ENCODE measurements around the gene HRH3. TPM values are rescaled to one million over a fixed set of nuclear protein-coding genes. Genes with fewer than 3 reads are reported as not detected.

The HRH3 gene
- total RNA-seq, 1 experiment from 2014 or later = not detected

DNA sequence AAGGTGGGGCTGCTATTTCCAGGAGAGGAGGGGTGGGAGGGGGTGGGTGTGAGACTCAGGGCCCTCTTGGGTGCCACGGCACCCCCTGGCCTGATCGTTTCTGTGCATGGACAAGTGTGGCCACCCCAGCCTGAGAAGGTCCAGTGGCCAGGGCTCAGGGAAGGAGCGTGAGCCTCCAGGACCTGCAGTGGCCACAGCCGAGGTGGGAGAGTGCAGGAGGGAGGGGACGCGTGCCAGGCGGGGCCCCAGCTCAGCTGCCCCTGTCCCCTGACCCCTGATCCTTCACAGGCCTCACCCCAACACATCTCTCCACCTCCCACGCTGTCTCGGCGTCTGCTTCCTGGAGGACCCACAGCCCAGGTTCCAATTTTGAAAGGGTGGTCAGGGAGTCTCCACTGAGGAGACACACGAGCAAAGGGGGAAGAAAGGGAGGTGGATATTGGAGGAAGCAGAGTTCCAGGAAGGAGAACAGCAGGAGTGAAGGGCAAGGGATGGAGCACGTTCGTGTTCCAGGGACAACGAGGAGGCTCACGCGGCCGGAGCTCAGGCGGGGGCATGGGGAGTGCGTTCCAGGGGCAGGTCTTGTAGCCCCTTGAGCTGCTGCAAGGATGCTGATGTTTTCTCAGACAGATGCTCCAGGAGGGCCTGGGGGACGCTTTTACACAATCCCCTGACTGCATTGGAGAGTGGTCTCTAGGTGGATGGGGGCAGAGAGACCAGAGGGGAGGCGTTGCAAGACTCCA, 4.2 kb upstream of the HRH3 start:
- in situ Hi-C loops (cut with HindIII; ENCODE audit: low pct_unique_long_range_greater_than_20kb, low sequenced_read_pairs) = no loop called here
- DNase-seq (ENCODE audit: low read depth, low spot score) = no peak

DNA sequence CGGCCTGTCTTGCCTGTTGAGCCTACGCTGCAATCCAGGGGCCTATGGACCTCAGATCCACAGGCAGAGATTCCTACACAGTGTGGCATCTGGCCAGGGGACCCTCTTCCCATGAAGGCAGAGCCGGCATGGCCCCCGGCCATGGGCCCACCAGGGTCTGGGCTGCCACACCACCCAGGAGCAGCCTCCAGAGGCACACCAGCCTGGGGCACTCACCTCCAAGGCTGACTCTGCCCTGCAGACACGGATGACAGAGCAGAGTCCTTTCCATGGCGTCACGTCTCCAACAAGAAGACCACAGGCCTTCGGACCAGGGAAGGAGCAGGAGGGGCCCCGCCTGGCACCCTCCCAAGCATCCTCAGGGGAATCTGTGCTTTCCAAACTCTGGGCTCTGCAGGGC, 3.5 kb upstream of the HRH3 start:
- in situ Hi-C loops (cut with HindIII; ENCODE audit: low pct_unique_long_range_greater_than_20kb, low sequenced_read_pairs) = no loop called here
- no peak for DNase-seq (ENCODE audit: low read depth, low spot score)

DNA sequence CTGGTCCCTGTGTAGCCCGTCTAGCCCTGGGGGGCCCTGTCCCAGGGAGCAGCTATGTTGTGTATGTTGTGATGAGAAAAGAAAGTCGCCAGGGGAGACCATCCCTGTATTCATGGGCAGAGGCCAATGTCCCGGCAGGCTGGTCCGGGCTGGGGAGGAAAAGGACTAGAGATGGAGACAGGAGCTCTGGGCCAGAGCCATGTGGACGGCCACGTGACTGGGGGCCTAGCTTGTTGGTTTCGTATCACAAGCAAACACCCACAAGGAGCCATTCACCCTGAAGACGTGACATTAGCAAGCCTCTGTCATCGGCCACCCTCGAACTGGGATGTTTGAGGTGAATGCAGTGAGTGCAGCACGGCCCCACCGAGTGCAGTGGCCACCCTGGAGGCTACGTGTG, 2.9 kb upstream of the HRH3 start:
- DNase-seq (ENCODE audit: low read depth, low spot score) = no peak
- in situ Hi-C loops (cut with HindIII; ENCODE audit: low pct_unique_long_range_greater_than_20kb, low sequenced_read_pairs) = no loop called here

DNA sequence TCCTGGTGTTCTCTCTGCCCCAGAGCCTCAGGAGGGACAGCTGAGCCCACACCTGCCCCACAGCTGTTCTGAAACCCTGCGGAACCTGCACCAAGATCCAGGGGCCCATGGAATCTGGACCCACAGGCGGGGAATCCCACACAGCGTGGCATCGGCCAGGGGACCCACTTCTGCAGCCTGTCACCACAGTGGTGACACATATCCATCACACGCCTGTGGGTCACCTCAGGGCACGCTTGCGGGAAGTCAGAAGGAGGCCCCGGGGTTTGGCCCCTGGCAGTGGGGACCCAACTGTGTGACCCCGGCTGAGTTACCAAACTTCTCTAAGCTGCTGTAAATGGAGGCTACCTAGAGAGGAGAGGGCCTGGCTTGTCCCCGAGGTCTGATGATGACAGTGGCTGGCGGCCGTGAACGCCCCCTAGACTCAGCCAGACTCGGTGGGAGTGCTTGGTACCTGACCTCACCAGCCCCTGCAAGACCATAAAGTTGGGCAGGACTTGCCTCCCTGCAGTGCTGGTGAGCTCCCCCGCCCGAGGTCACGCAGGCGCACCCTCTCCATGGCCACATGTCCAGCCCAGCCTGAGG, 2.3 kb upstream of the HRH3 start:
- in situ Hi-C loops (cut with HindIII; ENCODE audit: low pct_unique_long_range_greater_than_20kb, low sequenced_read_pairs) = no loop called here
- DNase-seq (ENCODE audit: low read depth, low spot score) = no peak

DNA sequence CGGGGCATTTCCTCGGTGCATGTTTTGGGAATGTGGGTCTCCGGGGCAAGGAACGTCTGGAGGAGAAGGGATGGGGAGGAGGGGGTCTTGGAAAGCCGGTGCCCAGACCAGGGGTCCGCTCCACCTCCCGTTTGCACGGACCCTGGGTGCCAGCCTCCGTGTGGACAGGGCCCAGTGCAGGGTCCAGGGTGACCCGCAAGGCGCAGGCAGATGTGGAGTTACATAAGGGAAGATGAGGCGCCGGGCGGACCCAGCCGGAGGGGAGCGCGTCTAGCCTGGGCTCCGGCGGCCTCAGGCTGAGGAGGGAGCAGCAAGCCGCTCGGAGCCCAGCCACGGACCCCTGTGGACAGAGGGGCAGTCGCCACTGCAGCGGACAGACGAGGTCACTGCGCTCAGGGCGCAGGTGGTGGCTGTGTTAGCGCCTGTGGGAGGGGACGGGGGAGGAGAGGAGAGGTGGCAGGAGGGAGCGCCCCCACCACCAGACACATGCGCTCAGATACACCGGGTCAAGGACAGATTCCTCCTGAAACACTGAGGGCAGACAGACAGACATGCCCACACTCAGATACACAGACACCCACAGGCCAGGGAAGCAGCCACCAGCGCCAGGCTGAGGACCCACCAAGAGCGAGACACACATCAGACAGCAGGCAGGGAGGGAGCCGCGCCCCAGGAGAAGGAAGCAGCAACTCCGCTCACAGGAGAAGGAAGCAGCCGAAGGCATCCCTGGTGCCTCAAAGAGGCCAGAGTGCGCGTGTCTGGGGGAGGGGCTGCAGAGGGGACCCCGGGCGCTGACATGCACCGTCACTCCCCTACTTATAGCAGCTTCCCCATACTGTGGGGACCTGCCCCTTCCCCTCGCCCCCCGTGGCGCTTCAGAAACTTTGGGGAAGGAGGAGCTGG, 839 bp upstream of the HRH3 start:
- no peak for DNase-seq (ENCODE audit: low read depth, low spot score)
- in situ Hi-C loops (cut with HindIII; ENCODE audit: low pct_unique_long_range_greater_than_20kb, low sequenced_read_pairs) = no loop called here

DNA sequence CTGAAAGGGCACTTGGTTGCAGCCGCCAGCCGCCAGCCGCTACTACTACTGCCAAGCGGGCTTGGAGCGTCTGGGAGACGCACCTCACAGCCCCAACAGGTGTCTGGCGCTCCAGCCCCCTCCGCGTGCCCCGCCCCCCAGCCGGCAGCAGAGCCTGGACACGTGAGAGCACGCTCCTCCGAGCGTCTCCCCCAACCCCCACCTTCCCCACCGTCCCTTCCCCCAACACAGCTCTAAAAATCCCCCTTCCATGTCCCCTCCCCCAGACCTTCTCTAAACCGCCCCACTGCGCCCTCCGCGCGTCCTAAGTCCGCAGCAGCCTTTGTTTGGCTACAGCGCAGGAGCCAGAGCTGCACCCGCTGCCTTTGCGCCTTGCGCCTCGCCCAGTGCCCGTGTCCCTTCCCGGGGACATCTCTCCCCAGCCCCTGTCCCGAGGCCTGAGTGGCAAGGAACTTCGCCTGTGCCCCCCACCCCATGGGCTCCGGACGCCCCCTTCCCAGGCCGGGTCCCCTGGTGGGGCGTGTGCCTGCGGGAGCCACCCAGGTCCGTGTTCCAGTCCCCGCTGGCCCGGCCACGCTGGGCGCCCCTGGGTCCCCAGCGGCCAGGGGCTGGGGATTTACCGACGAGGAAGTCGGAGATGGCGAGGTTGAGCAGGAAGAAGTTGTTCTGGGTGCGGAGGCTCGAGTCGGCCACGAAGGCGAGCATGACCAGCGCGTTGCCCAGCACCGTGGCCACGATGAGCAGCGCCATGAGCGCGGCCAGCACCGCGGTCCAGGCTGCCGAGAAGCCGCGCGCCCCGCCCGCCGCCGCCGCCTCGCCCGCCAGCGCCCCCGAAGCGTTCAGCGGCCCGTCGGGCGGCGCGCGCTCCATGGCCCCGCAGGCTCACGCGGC, 732 bp downstream of the HRH3 start:
- in situ Hi-C loops (cut with HindIII; ENCODE audit: low pct_unique_long_range_greater_than_20kb, low sequenced_read_pairs) = no loop called here

DNA sequence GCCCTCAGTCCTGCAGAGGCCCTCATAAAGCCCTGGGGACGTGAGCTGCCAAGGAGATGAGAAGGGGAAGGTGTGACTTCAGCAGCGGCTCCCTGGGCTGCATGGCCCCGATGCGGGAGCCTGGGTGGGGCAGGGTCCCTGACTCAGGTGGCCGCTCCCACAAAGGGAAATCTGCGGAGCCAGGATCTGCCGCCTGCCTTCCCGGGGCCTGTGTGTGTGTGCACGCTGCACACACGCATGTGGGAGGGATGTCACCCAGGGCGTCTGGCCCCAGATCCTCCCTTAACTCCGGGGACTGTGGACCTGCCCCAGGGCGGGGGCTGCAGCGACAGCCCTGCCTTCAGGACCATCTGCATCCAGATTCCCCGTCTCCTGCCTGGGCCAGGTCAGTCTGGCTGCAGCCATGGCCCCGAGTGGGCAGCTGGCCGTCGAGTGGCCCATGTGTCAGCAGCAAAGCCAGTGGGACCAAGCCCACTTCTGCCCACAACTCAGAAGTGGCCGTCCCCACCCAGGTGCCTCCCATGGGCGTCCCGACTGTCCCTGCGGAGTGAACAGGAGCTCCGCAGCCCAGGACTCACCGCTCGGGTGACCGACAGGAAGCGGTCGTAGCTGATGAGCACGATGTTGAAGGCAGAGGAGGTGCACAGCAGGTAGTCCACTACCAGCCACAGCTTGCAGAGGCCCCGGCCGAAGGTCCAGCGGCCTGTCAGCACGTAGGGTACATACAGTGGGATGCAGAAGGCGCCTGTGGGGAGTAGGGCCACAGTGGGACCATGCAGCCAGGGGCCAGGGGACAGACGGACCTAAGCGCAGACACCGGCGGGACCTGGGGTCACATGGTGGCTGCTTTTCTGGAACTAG, 1.9 kb downstream of the HRH3 start:
- no peak for DNase-seq (ENCODE audit: low read depth, low spot score)
- in situ Hi-C loops (cut with HindIII; ENCODE audit: low pct_unique_long_range_greater_than_20kb, low sequenced_read_pairs) = no loop called here

More for the DNA sequence above, 732 bp downstream of the HRH3 start:
- DNase-seq (ENCODE audit: low read depth, low spot score) = no peak

DNA sequence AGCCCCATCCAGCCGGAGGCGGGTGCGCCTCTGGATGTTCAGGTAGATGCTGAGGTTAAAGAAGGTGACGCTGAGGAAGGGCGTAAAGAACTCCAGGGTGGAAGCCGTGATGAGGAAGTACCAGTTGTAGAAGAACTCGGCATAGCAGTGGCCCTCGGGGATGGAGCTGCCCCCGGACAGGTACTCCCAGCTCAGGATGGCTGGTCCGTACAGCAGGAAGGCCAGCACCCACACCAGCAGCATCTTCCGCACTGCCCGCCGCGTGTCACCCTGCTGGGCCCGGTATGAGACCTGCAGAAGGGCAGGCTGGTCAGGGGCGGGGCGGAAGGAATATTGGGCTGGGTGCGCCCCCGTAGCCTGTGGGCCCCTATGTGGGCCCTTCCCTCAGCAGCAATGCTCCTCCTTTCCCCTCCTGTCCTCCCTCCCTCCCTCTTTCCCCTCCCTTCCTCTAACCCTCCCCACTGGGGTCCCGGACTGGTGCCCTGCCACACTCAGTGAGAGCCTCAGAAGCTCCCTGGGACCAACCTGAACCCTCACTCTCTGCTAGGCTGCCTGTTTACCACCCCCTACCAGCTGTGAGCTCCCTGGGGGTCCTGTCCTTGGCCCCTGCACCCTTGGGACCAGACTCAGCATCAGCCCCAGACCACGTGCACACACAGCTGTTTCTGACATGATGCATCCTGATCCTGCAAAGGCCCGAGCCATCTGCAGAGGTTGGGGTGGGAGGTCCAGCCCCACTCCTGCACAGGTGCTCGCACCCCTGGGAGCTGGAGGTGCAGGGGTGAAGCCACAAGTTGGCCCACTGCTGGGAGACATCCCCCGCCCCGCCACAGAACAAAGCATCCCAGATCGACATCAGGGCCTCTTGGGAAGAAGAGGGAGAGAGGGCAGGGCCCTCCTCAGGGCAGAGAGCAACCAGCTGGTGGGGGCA, 3.2 kb downstream of the HRH3 start:
- in situ Hi-C loops (cut with HindIII; ENCODE audit: low pct_unique_long_range_greater_than_20kb, low sequenced_read_pairs) = no loop called here
- DNase-seq (ENCODE audit: low read depth, low spot score) = no peak

DNA sequence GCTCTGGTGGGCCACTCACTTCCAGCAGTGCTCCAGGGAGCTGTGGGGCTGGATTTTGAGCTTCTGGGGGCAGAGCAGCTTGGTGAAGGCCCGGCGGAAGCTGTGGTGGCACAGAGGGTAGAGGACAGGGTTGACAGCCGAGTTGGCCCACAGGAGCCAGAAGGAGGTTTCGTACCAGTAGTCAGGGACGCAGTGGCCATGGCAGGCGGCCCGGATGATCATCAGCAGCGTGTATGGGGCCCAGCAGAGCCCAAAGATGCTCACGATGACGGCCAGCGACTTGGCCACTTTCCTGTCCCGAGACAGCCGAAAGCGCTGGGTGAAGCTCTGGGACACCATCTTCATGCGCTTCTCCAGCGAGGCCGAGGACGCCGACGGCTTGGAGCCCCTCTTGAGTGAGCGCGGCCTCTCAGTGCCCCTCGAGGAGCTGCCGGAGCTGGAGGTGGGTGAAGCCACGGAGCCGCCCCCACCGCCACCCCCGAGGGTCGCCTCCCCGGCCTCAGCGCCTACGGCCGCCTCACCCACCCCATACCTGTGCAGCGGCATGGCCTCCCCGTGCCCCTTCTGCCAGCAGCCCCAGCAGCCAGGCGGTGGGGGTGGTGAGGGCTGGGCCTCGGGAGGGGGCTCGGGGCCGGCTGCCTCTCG, 4.0 kb downstream of the HRH3 start:
- in situ Hi-C loops (cut with HindIII; ENCODE audit: low pct_unique_long_range_greater_than_20kb, low sequenced_read_pairs) = no loop called here
- no peak for DNase-seq (ENCODE audit: low read depth, low spot score)

DNA sequence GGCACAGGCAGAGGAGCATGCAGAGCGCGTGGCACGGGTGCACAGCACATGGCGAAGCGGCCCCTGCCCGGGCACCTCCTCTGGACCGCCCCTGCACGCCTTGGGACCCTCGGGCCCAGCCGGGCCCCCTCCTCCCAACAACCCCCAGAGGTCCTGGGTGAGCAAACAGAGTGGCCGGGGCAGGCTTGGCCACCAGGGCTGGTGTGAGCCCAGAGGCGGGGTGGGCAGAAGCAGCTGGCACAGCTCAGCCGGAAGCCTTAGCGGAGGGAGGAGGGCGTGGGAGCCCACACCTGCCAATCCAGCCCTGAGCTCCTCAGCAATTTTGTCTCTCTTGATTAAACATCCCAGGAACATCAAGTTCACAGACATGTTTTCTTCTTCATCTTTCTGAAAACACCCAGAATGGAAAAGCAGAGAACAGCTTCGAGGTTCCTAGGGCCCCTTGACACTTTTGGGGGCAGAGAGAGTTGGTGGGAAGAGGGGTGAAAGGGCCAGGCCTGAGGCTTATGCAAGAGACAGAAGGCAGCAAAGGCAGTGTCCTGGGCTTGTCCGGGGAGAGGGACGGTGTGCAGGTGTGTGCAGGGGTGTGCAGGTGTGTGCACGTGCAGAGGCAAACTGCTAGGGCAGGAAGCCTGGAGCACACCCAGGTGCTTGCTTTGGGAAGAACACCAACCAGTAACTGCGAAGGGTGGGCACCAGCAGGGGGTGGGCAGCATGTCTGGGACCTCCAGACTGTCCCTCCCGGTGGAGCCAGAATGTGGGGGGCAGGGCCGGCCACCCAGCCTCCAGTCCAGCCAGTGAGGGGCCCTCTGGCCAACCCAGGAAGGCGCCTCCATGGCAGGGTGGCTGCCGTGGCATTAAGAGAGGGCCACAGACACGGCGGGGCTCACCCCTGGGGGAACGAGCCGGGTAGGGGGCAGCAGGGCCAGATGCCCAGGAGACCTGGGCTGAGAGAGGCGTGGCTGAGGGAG, 4.8 kb downstream of the HRH3 start:
- in situ Hi-C loops (cut with HindIII; ENCODE audit: low pct_unique_long_range_greater_than_20kb, low sequenced_read_pairs) = no loop called here
- DNase-seq (ENCODE audit: low read depth, low spot score) = no peak

DNA sequence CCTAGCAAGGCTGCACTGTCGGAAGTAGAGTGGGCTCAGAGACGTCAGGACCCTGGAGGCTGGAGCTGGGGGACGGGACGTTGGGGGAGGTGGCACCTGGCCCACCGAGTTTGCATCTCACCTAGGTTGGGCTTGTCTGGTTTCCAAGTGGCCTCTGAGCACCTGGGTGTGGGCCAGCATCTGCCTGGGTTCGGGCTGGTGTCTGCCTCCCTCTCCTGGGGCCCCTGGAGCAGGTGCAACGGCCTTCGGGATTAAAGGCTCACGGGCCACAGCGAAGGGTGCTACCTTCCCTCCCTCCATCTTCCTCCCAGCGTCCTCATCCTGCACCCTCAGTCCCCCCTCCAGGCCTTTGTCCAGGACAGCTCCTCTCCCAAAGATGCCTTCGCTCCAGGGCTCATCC, 6.0 kb downstream of the HRH3 start:
- in situ Hi-C loops (cut with HindIII; ENCODE audit: low pct_unique_long_range_greater_than_20kb, low sequenced_read_pairs) = no loop called here
- no peak for DNase-seq (ENCODE audit: low read depth, low spot score)

DNA sequence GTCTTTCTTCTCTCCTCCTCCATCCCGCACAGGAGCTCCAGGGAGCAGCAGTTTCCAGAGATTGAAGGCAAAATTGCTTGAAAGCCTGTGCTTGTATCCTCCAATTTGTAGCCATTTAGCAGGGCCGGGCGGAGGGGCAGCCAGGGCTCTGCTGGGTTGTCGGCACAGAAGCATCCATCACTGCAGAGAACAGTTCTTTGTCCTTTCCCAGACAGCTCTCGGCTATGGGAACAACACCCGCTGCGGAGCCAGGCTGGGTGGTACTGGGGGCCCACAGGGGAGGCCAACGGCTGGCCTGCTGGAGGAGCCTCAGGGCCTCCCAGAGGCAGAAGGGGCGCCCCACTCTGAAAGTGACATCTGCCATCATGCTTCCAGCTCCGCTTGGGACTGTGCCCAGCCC, 7.8 kb downstream of the HRH3 start:
- in situ Hi-C loops (cut with HindIII; ENCODE audit: low pct_unique_long_range_greater_than_20kb, low sequenced_read_pairs) = no loop called here
- no peak for DNase-seq (ENCODE audit: low read depth, low spot score)

DNA sequence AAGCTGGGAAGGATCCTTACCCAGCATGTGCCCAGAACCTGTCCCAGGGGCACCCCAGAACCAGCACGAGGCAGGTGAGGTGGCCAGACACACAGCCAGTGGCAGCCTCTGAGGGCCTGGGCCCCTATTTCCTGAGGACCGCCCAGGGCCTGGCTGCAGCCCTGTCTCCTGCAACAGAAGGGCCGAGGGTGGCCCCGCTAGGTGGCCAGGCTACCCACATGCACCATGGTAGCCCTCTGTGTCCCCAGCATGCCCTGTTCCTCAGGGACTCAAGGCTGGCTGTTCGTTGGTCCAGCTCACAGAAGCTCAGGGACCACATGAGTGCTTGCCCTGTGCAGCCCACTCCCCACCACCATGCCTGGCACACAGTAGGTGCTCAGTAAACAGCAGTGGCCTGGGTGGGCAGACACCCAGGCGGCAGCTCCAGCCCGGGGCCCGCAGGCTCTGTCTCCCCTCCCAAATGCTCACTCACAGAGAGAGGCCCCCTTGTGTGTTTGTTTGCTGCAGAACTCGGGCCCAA, 8.2 kb downstream of the HRH3 start:
- DNase-seq (ENCODE audit: low read depth, low spot score) = no peak
- in situ Hi-C loops (cut with HindIII; ENCODE audit: low pct_unique_long_range_greater_than_20kb, low sequenced_read_pairs) = no loop called here

DNA sequence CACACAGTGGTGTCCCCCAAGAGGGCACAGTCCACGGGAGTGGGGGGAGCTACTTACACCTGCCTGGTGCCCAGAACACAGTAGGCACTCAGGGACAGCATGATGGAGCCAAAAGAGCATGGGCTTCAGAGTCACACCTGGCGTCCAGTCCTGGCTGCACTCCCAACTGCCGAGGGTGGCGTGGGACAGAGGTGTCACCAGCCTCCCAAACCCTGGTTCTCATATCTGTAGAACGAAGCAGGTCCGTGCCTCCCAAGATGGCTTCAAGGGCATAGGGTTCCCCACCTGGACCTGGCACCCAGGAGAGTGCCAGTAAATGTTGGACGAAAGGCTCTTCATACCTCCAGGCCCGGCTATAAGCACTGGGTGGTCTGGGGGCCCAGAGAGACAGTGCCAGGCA, 8.9 kb downstream of the HRH3 start:
- in situ Hi-C loops (cut with HindIII; ENCODE audit: low pct_unique_long_range_greater_than_20kb, low sequenced_read_pairs) = no loop called here
- DNase-seq (ENCODE audit: low read depth, low spot score) = no peak

All from SK-MEL-5 (cell line).